IgD-negative memory B cell (primary cell): ENCODE results near the gene TMEM39A. TPM values are rescaled to one million over a fixed set of nuclear protein-coding genes. Genes with fewer than 3 reads are reported as not detected.

ENCODE experiments used
- H3K27ac Mint-ChIP-seq, 3 donors: one replicate each; pipeline ENCODE4 v1.8.0; 2020 to 2022; ENCODE audit warnings: mild to moderate bottlenecking in 3 of 3, mixed read lengths in 3 of 3, moderate library complexity in 1 of 3
- H3K27me3 Mint-ChIP-seq: one replicate; pipeline ENCODE4 v1.8.0; 2021; ENCODE audit warnings: mixed read lengths
- H3K36me3 Mint-ChIP-seq: one replicate; pipeline ENCODE4 v1.8.0; 2020; ENCODE audit warnings: mild to moderate bottlenecking, mixed read lengths
- H3K4me1 Mint-ChIP-seq, 3 donors: one replicate each; pipeline ENCODE4 v1.8.0; 2020 to 2022; ENCODE audit warnings: mixed read lengths in 3 of 3, mild to moderate bottlenecking in 1 of 3
- H3K4me3 Mint-ChIP-seq, 4 donors: one replicate each; pipeline ENCODE4 v1.8.0; 2020 to 2022; ENCODE audit warnings: mild to moderate bottlenecking in 4 of 4, mixed read lengths in 4 of 4, moderate library complexity in 3 of 4
- H3K9me3 Mint-ChIP-seq, 3 donors: one replicate each; pipeline ENCODE4 v1.8.0; 2020 to 2021; ENCODE audit warnings: mixed read lengths in 3 of 3, mild to moderate bottlenecking in 1 of 3
- polyA plus RNA-seq: library from polyadenylated mRNA; unstranded; fragments of 300-500 nt; fragmentation: Illumina TruSeq; gene quantifications from one replicate; pipeline ENCODE4 v1.2.3, GENCODE V29; 2021

Gene TMEM39A
- polyA plus RNA-seq, 1 donor from 2014 or later: 20.9 TPM

- Mint-ChIP-seq H3K27ac (peak overlapping the region in 2 of 3 donors; percentile 76 to 81), H3K9me3 (no peaks in the 10 kb centered on the region), H3K27me3 (no peaks in the 10 kb centered on the region), H3K4me3 (peak overlapping the region in 2 of 4 donors; percentile 76 to 86), H3K4me1 (peaks cover 7 to 23% (median 15%) of the 10 kb centered on the region in 3 donors), H3K36me3 (peaks cover 11% of the 10 kb centered on the region)
Measured at GRCh38 chr3:119400466-119400865, 62.9 kb downstream of the TMEM39A start.

GRCh38 chr3:119396870-119397269 is 66.5 kb downstream of the TMEM39A start:
- Mint-ChIP-seq H3K4me1 (peaks cover 7 to 19% (median 17%) of the 10 kb centered on the region in 3 donors), H3K9me3 (no peaks in the 10 kb centered on the region), H3K27ac (peak overlapping the region in 1 of 3 donors; percentile 71), H3K4me3 (no peak overlapping the region), H3K36me3 (peaks cover 17% of the 10 kb centered on the region), H3K27me3 (no peaks in the 10 kb centered on the region)

- Mint-ChIP-seq H3K9me3 (no peaks in the 10 kb centered on the region), H3K27me3 (no peaks in the 10 kb centered on the region)
Measured at GRCh38 chr3:119395923-119396358, 67.5 kb downstream of the TMEM39A start.

GRCh38 chr3:119388577-119388976 is 74.8 kb downstream of the TMEM39A start:
- Mint-ChIP-seq H3K4me1 (no peaks in the 10 kb centered on the region), H3K27ac (peak overlapping the region in 1 of 3 donors; percentile 83), H3K9me3 (no peaks in the 10 kb centered on the region), H3K4me3 (no peak overlapping the region), H3K36me3 (peaks cover 7% of the 10 kb centered on the region), H3K27me3 (no peaks in the 10 kb centered on the region)

More at GRCh38 chr3:119395923-119396358, 67.5 kb downstream of the TMEM39A start:
- Mint-ChIP-seq H3K4me1 (peaks cover 0 to 11% (median 10%) of the 10 kb centered on the region in 3 donors), H3K36me3 (peaks cover 17% of the 10 kb centered on the region), H3K4me3 (no peak overlapping the region), H3K27ac (peak overlapping the region in 2 of 3 donors; percentile 28 to 84)

GRCh38 chr3:119382134-119382533 is 81.3 kb downstream of the TMEM39A start:
- no peak overlapping the region for H3K27ac Mint-ChIP-seq
- H3K4me1 Mint-ChIP-seq: peaks cover 0 to 8% (median 7%) of the 10 kb centered on the region in 3 donors
- H3K9me3 Mint-ChIP-seq: no peaks in the 10 kb centered on the region
- peaks cover 12% of the 10 kb centered on the region for H3K36me3 Mint-ChIP-seq
- H3K27me3 Mint-ChIP-seq: no peaks in the 10 kb centered on the region
- H3K4me3 Mint-ChIP-seq: no peak overlapping the region

- no peaks in the 10 kb centered on the region for H3K27me3 Mint-ChIP-seq
- H3K36me3 Mint-ChIP-seq: peaks cover 12% of the 10 kb centered on the region
- H3K27ac Mint-ChIP-seq: no peak overlapping the region
- H3K9me3 Mint-ChIP-seq: no peaks in the 10 kb centered on the region
- H3K4me1 Mint-ChIP-seq: peaks cover 0 to 11% (median 9%) of the 10 kb centered on the region in 3 donors
- H3K4me3 Mint-ChIP-seq: no peak overlapping the region
Measured at GRCh38 chr3:119380697-119381096, 82.7 kb downstream of the TMEM39A start.

Other genes starting within 250 kb of the TMEM39A start
- gene B4GALT4, start 222.7 kb downstream of the TMEM39A start, polyA plus RNA-seq: 8.7 TPM
- 9.0 TPM for gene ARHGAP31, start 169.2 kb downstream of the TMEM39A start, polyA plus RNA-seq
- gene POGLUT1, start 5.3 kb upstream of the TMEM39A start, polyA plus RNA-seq: 27.2 TPM
- 89.0 TPM for gene TIMMDC1, start 34.9 kb upstream of the TMEM39A start, polyA plus RNA-seq
- 9.3 TPM for gene CD80, start 96.0 kb upstream of the TMEM39A start, polyA plus RNA-seq
- gene ADPRH, start 115.9 kb upstream of the TMEM39A start, polyA plus RNA-seq: 29.2 TPM
- not detected for gene PLA1A, start 134.3 kb upstream of the TMEM39A start, polyA plus RNA-seq
- 2.2 TPM for gene POPDC2, start 197.0 kb upstream of the TMEM39A start, polyA plus RNA-seq
- gene COX17, start 213.8 kb upstream of the TMEM39A start, polyA plus RNA-seq: 124 TPM
- not detected for gene CFAP91, start 239.4 kb upstream of the TMEM39A start, polyA plus RNA-seq